Measurements from ENCODE around the gene KATNAL1.

The KATNAL1 gene

GRCh38 chr13:30307194-30307970 lies at the start of gene KATNAL1:
KATNAL1 (minus strand) TSS chr13:30307551; CDS start chr13:30283777, 23,774 bp downstream.
- DNase-seq (ENCODE audit: low spot score): peak; percentile 89

GRCh38 chr13:30355839-30356238 lies 48.5 kb upstream of the KATNAL1 start:
- no peak for DNase-seq (ENCODE audit: low spot score)

- no peak for DNase-seq (ENCODE audit: low spot score)
Observed at GRCh38 chr13:30355384-30355699, 48.0 kb upstream of the KATNAL1 start.

GRCh38 chr13:30354493-30355383 lies 47.4 kb upstream of the KATNAL1 start:
- DNase-seq (ENCODE audit: low spot score): no peak

GRCh38 chr13:30353471-30354215 lies 46.3 kb upstream of the KATNAL1 start:
- no peak for DNase-seq (ENCODE audit: low spot score)

GRCh38 chr13:30353060-30353459 lies 45.7 kb upstream of the KATNAL1 start:
- DNase-seq (ENCODE audit: low spot score): no peak

- no peak for DNase-seq (ENCODE audit: low spot score)
Observed at GRCh38 chr13:30352121-30352520, 44.8 kb upstream of the KATNAL1 start.

- no peak for DNase-seq (ENCODE audit: low spot score)
Observed at GRCh38 chr13:30346789-30347167, 39.4 kb upstream of the KATNAL1 start.

- DNase-seq (ENCODE audit: low spot score): no peak
Observed at GRCh38 chr13:30346153-30346788, 38.9 kb upstream of the KATNAL1 start.

GRCh38 chr13:30345426-30346100 lies 38.2 kb upstream of the KATNAL1 start:
- DNase-seq (ENCODE audit: low spot score): no peak

GRCh38 chr13:30341815-30342570 lies 34.6 kb upstream of the KATNAL1 start:
- DNase-seq (ENCODE audit: low spot score): peak; percentile 50

- no peak for DNase-seq (ENCODE audit: low spot score)
Observed at GRCh38 chr13:30340331-30341250, 33.2 kb upstream of the KATNAL1 start.

- DNase-seq (ENCODE audit: low spot score): no peak
Observed at GRCh38 chr13:30339738-30340330, 32.5 kb upstream of the KATNAL1 start.

GRCh38 chr13:30338952-30339351 lies 31.6 kb upstream of the KATNAL1 start:
- DNase-seq (ENCODE audit: low spot score): no peak

GRCh38 chr13:30338331-30338851 lies 31.0 kb upstream of the KATNAL1 start:
- DNase-seq (ENCODE audit: low spot score): no peak

GRCh38 chr13:30337061-30337610 lies 29.8 kb upstream of the KATNAL1 start:
- no peak for DNase-seq (ENCODE audit: low spot score)

GRCh38 chr13:30334663-30335386 lies 27.5 kb upstream of the KATNAL1 start:
- DNase-seq (ENCODE audit: low spot score): peak; percentile 59

GRCh38 chr13:30333616-30334015 lies 26.3 kb upstream of the KATNAL1 start:
- DNase-seq (ENCODE audit: low spot score): no peak
